Sigmoid colon (tissue), 4 donors: ENCODE results near the gene RB1.
"Not testable (repeated sequence)": the region's sequence is repeated elsewhere in the genome, so short reads cannot be mapped to it uniquely, and the experiment has no call there.

Experiments
- EP300 ChIP-seq, 4 donors: sonication (generic); formaldehyde crosslinking; IDR thresholded peaks; one replicate each; pipeline ENCODE4 v1.6.1; 2017; ENCODE audit warnings: antibody characterized with exemption in 4 of 4
- POLR2A ChIP-seq, 2 donors: fragments of 450-650 bp; IDR thresholded peaks; one replicate each; pipeline ENCODE4 v1.6.1; 2016; ENCODE audit warnings: antibody characterized with exemption in 2 of 2, mild to moderate bottlenecking in 2 of 2, moderate library complexity in 2 of 2
- POLR2AphosphoS5 ChIP-seq, 4 donors: sonication (generic); formaldehyde crosslinking; IDR thresholded peaks; one replicate each; pipeline ENCODE4 v1.6.1; 2017; ENCODE audit warnings: antibody characterized with exemption in 4 of 4
- TF ChIP-seq, protein P1 (sequence below), 4 experiments: fragments of 450-650 bp in 3 of 4; fragments of 200-600 bp in 1 of 4; IDR thresholded peaks; one replicate each; pipeline ENCODE4 v1.5.1; 2016 to 2019; ENCODE audit warnings: antibody characterized with exemption in 4 of 4, mild to moderate bottlenecking in 3 of 4, moderate library complexity in 2 of 4

DNA sequence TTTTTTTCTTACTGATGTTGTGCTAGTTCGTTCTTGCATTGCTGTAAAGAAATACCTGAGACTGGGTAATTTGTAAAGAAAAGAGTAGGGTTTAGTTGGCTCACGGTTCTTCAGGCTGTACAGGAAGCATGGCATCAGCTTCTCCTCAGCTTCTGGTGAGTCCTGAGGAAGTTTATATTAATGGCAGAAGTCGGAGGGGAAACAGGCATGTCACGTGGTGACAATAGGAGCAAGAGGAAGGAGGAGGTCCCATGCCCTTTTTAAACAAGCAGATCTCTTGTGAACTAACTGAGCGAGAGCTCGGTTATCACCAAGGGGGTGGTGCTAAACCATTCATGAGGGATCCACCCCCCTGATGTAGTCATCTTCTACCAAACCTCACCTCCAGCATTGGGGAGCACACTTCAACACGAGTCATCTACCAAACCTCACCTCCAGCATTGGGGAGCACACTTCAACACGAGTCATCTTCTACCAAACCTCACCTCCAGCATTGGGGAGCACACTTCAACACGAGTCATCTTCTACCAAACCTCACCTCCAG lies 123.3 kb downstream of the RB1 start:
- TF ChIP-seq, protein P1, sequence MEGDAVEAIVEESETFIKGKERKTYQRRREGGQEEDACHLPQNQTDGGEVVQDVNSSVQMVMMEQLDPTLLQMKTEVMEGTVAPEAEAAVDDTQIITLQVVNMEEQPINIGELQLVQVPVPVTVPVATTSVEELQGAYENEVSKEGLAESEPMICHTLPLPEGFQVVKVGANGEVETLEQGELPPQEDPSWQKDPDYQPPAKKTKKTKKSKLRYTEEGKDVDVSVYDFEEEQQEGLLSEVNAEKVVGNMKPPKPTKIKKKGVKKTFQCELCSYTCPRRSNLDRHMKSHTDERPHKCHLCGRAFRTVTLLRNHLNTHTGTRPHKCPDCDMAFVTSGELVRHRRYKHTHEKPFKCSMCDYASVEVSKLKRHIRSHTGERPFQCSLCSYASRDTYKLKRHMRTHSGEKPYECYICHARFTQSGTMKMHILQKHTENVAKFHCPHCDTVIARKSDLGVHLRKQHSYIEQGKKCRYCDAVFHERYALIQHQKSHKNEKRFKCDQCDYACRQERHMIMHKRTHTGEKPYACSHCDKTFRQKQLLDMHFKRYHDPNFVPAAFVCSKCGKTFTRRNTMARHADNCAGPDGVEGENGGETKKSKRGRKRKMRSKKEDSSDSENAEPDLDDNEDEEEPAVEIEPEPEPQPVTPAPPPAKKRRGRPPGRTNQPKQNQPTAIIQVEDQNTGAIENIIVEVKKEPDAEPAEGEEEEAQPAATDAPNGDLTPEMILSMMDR (IDR thresholded peaks at IDR 0.05), result not testable (repeated sequence)
- TF ChIP-seq POLR2A, EP300, POLR2AphosphoS5 (IDR thresholded peaks at IDR 0.05): not testable (repeated sequence)
